ENCODE results near the gene LNPEP.

LNPEP gene

GRCh38 chr5:96911139-96911538 is 24.7 kb upstream of the LNPEP start:
- TF ChIP-seq, protein P1, sequence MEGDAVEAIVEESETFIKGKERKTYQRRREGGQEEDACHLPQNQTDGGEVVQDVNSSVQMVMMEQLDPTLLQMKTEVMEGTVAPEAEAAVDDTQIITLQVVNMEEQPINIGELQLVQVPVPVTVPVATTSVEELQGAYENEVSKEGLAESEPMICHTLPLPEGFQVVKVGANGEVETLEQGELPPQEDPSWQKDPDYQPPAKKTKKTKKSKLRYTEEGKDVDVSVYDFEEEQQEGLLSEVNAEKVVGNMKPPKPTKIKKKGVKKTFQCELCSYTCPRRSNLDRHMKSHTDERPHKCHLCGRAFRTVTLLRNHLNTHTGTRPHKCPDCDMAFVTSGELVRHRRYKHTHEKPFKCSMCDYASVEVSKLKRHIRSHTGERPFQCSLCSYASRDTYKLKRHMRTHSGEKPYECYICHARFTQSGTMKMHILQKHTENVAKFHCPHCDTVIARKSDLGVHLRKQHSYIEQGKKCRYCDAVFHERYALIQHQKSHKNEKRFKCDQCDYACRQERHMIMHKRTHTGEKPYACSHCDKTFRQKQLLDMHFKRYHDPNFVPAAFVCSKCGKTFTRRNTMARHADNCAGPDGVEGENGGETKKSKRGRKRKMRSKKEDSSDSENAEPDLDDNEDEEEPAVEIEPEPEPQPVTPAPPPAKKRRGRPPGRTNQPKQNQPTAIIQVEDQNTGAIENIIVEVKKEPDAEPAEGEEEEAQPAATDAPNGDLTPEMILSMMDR (IDR thresholded peaks at IDR 0.05; ENCODE audit: control insufficient read depth, insufficient read depth, low read depth, low read length, missing control alignments) = no peak
- H3K4me3 ChIP-seq (ENCODE audit: control insufficient read depth, low read depth, low read length) = no peak overlapping the region
- no peak for DNase-seq (ENCODE audit: low read depth)

DNA sequence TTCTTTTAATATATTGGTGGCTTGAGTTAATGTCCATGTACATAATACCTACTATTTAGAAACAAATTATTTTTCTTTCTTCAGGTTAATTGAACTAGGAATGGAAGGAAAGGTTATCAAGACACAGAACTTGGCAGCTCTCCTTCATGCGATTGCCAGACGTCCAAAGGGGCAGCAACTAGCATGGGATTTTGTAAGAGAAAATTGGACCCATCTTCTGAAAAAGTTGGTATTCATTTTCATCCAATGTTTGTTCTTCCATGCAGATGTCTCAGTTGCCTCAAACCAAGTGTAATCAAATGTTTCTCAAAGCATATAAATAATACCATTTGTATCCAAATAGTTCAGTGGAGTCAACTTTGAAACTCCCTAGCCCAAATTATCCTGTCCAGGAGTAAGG is 22.6 kb upstream of the LNPEP start:
- TF ChIP-seq, protein P1 (IDR thresholded peaks at IDR 0.05; ENCODE audit: control insufficient read depth, insufficient read depth, low read depth, low read length, missing control alignments) = no peak

DNA sequence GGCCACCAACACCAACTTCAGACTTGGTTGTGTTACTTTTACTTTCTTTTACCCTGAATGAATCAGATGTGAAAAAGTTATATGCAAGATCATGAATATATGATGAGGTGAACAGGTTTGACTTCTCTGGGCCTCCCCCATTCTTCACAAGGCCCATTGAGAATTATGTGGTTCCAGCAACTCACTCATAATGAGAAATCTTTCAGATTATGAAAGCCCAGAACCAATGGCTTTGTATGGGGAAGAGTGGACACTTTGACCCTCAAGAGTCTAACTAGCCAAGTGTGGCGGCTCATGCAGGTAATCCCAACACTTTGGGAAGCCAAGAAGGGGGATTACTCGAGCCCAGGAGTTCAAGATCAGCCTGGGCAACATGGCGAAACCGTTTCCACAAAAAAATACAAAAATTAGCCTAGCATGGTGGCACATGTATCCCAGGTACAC is 16.1 kb upstream of the LNPEP start:
- DNase-seq (ENCODE audit: low read depth) = no peak
- TF ChIP-seq, protein P1 (IDR thresholded peaks at IDR 0.05; ENCODE audit: control insufficient read depth, insufficient read depth, low read depth, low read length, missing control alignments) = no peak
- no peak overlapping the region for H3K4me3 ChIP-seq (ENCODE audit: control insufficient read depth, low read depth, low read length)

More for the DNA sequence above, 22.6 kb upstream of the LNPEP start:
- no peak overlapping the region for H3K4me3 ChIP-seq (ENCODE audit: control insufficient read depth, low read depth, low read length)
- no peak for DNase-seq (ENCODE audit: low read depth)

- TF ChIP-seq, protein P1 (IDR thresholded peaks at IDR 0.05; ENCODE audit: control insufficient read depth, insufficient read depth, low read depth, low read length, missing control alignments) = no peak
- DNase-seq (ENCODE audit: low read depth) = no peak
- no peak overlapping the region for H3K4me3 ChIP-seq (ENCODE audit: control insufficient read depth, low read depth, low read length)
These were observed 15.0 kb upstream of the LNPEP start for GRCh38 chr5:96920744-96921355.

DNA sequence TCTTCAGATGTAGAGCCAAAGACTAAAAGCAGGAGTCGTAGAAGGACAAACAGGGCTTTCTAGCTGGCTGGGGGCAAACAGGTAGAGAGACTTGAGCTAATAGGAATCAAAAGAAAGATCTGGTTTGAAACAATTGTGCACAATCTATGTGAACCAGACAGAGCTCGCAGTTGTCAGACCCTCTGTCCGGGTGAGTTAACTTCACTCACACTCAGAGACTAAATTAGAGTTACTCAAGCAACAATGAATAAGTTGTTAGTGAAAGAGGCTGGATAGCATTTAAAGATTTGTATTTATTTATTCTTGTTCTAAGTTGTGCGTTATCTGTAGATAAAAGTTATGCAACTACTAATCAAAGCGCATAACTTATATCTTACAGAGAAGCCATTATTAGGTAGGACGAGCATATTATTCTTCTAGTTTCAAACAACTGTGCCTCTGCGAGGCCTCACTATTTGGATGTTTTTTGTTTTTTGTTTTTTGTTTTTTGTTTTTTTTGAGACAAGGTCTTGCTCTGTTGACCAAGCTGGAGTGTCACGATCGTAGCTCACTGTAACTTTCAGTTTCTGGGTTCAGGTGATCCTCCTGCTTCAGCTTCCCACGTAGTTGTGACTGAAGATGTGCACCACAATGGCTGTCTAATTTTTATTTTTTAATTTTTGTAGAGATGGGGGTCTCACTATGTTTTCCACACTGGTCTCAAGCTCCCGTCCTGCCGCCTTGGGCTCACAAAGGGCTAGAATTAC is 13.2 kb upstream of the LNPEP start:
- no peak for DNase-seq (ENCODE audit: low read depth)
- TF ChIP-seq, protein P1 (IDR thresholded peaks at IDR 0.05; ENCODE audit: control insufficient read depth, insufficient read depth, low read depth, low read length, missing control alignments) = no peak

GRCh38 chr5:96924016-96924443 is 11.8 kb upstream of the LNPEP start:
- no peak for DNase-seq (ENCODE audit: low read depth)
- TF ChIP-seq, protein P1 (IDR thresholded peaks at IDR 0.05; ENCODE audit: control insufficient read depth, insufficient read depth, low read depth, low read length, missing control alignments) = no peak

More for the DNA sequence above, 13.2 kb upstream of the LNPEP start:
- H3K4me3 ChIP-seq (ENCODE audit: control insufficient read depth, low read depth, low read length) = no peak overlapping the region

More at GRCh38 chr5:96924016-96924443, 11.8 kb upstream of the LNPEP start:
- H3K4me3 ChIP-seq (ENCODE audit: control insufficient read depth, low read depth, low read length) = no peak overlapping the region

All from AG09309 (cell line).